ENCODE data around the gene SMARCC2.
"Not testable (repeated sequence)": the region's sequence is repeated elsewhere in the genome, so short reads cannot be mapped to it uniquely, and the experiment has no call there.

Gene SMARCC2

GRCh38 chr12:56121204-56121870, 67.9 kb downstream of the SMARCC2 start:
- DNase-seq (ENCODE audit: low read depth, low spot score) = no peak

GRCh38 chr12:56120158-56120846, 69.0 kb downstream of the SMARCC2 start:
- DNase-seq (ENCODE audit: low read depth, low spot score) = peak; percentile 45

GRCh38 chr12:56119361-56119796, 69.9 kb downstream of the SMARCC2 start:
- peak; percentile 90 for DNase-seq (ENCODE audit: low read depth, low spot score)

GRCh38 chr12:56118688-56119357, 70.5 kb downstream of the SMARCC2 start:
- no peak for DNase-seq (ENCODE audit: low read depth, low spot score)

GRCh38 chr12:56117778-56118687, 71.2 kb downstream of the SMARCC2 start, which contains the start of gene ZC3H10:
Gene ZC3H10, plus strand, starts transcription at chr12:56118266. Its CDS starts 2,297 bp downstream, at chr12:56120563.
- DNase-seq (ENCODE audit: low read depth, low spot score) = peak; percentile 100

GRCh38 chr12:56117082-56117706, 72.1 kb downstream of the SMARCC2 start:
- DNase-seq (ENCODE audit: low read depth, low spot score) = not testable (repeated sequence)

- peak; percentile 97 for DNase-seq (ENCODE audit: low read depth, low spot score)
Measured at GRCh38 chr12:56116267-56117081, 72.8 kb downstream of the SMARCC2 start, which contains the start of gene RPL41. Gene RPL41, plus strand, starts transcription at chr12:56116633.

- peak; percentile 28 for DNase-seq (ENCODE audit: low read depth, low spot score)
Measured at GRCh38 chr12:56115329-56115728, 74.0 kb downstream of the SMARCC2 start.

GRCh38 chr12:56114084-56114483, 75.2 kb downstream of the SMARCC2 start:
- DNase-seq (ENCODE audit: low read depth, low spot score) = no peak
